Measurements from ENCODE around the gene INSR. TPM values are rescaled to one million over a fixed set of nuclear protein-coding genes. Genes with fewer than 3 reads are reported as not detected.

The INSR gene
- total RNA-seq, 1 donor from 2014 or later, result 27.3 TPM

DNA sequence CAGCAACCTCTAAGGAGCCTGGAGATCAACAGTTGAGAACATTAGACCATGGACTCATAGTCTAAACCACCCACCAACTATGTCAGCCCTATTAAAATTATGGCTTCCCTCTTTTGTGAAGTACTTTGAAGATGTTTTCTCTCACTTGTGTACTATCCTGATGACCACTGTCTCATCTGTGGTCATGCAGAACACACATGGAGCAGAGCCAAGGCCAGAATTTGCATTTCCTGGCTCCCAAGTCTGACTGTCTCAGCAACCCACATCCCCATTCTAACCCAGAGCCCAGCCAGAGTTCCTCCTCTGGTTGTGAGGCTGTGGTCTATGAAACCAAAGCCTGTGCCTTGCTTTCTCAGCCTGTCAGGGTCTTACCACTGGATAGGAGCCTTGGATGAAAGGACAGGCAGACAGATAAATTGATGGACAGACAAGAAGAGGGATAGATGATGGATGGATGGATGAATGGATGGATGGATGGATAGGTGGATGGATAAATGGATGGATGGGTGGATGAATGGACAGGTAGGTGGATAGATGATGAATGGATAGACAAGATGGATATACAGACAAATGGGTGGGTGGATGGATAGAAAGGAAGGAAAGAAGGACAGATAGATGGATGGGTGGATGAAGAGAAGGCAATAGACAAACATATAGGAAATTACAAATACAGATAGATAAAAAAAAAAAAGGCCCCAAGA is 189.3 kb downstream of the INSR start:
- Mint-ChIP-seq H3K9me3 (ENCODE audit: unreplicated experiment) (no peaks in the 10 kb centered on the region), H3K27ac (ENCODE audit: unreplicated experiment) (no peak overlapping the region), H3K27me3 (ENCODE audit: unreplicated experiment) (no peaks in the 10 kb centered on the region), H3K36me3 (ENCODE audit: unreplicated experiment) (no peaks in the 10 kb centered on the region), H3K4me3 (ENCODE audit: unreplicated experiment) (no peak overlapping the region), H3K4me1 (ENCODE audit: unreplicated experiment) (no peaks in the 10 kb centered on the region)
- no peak for DNase-seq (ENCODE audit: extremely low spot score, unreplicated experiment)
- TF ChIP-seq, protein P1, sequence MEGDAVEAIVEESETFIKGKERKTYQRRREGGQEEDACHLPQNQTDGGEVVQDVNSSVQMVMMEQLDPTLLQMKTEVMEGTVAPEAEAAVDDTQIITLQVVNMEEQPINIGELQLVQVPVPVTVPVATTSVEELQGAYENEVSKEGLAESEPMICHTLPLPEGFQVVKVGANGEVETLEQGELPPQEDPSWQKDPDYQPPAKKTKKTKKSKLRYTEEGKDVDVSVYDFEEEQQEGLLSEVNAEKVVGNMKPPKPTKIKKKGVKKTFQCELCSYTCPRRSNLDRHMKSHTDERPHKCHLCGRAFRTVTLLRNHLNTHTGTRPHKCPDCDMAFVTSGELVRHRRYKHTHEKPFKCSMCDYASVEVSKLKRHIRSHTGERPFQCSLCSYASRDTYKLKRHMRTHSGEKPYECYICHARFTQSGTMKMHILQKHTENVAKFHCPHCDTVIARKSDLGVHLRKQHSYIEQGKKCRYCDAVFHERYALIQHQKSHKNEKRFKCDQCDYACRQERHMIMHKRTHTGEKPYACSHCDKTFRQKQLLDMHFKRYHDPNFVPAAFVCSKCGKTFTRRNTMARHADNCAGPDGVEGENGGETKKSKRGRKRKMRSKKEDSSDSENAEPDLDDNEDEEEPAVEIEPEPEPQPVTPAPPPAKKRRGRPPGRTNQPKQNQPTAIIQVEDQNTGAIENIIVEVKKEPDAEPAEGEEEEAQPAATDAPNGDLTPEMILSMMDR (IDR thresholded peaks at IDR 0.05), result no peak

GRCh38 chr19:7101498-7102253 is 192.5 kb downstream of the INSR start:
- Mint-ChIP-seq H3K9me3 (ENCODE audit: unreplicated experiment) (peaks cover 12% of the 10 kb centered on the region), H3K4me1 (ENCODE audit: unreplicated experiment) (peaks cover 10% of the 10 kb centered on the region), H3K36me3 (ENCODE audit: unreplicated experiment) (peaks cover 3% of the 10 kb centered on the region), H3K27ac (ENCODE audit: unreplicated experiment) (no peak overlapping the region), H3K27me3 (ENCODE audit: unreplicated experiment) (no peaks in the 10 kb centered on the region), H3K4me3 (ENCODE audit: unreplicated experiment) (no peak overlapping the region)
- DNase-seq (ENCODE audit: extremely low spot score, unreplicated experiment), result no peak
- TF ChIP-seq, protein P1 (IDR thresholded peaks at IDR 0.05), result no peak

DNA sequence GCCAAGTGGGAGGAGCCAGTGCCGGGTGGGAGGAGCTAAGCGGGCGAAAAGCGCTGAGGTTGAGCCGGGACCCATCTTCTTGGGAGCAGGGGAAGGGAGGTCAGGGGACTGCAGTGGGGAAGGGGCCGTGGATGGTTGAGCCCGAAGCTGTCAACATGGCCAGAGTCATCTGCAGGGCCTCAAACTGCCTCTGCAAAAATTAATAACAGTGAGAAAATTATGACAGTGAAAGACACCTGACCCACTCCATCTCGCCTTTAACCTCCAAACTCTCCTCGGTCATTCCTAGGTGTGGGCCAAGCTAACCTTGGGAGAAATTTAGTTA is 194.7 kb downstream of the INSR start:
- Mint-ChIP-seq H3K27ac (ENCODE audit: unreplicated experiment) (peak overlapping the region; percentile 99), H3K9me3 (ENCODE audit: unreplicated experiment) (peaks cover 24% of the 10 kb centered on the region), H3K4me3 (ENCODE audit: unreplicated experiment) (peak overlapping the region; percentile 87), H3K4me1 (ENCODE audit: unreplicated experiment) (peaks cover 10% of the 10 kb centered on the region), H3K27me3 (ENCODE audit: unreplicated experiment) (no peaks in the 10 kb centered on the region), H3K36me3 (ENCODE audit: unreplicated experiment) (peaks cover 10% of the 10 kb centered on the region)
- no peak for DNase-seq (ENCODE audit: extremely low spot score, unreplicated experiment)
- TF ChIP-seq, protein P1 (IDR thresholded peaks at IDR 0.05), result no peak

GRCh38 chr19:7098701-7099596 is 195.3 kb downstream of the INSR start:
- peaks cover 10% of the 10 kb centered on the region for H3K36me3 Mint-ChIP-seq (ENCODE audit: unreplicated experiment)

More at GRCh38 chr19:7098701-7099596, 195.3 kb downstream of the INSR start:
- Mint-ChIP-seq H3K4me3 (ENCODE audit: unreplicated experiment) (peak overlapping the region; percentile 87), H3K9me3 (ENCODE audit: unreplicated experiment) (peaks cover 24% of the 10 kb centered on the region), H3K4me1 (ENCODE audit: unreplicated experiment) (peaks cover 10% of the 10 kb centered on the region), H3K27me3 (ENCODE audit: unreplicated experiment) (no peaks in the 10 kb centered on the region), H3K27ac (ENCODE audit: unreplicated experiment) (peak overlapping the region; percentile 99)
- DNase-seq (ENCODE audit: extremely low spot score, unreplicated experiment), result peak; percentile 97
- TF ChIP-seq, protein P1 (IDR thresholded peaks at IDR 0.05), result no peak

All from osteocyte (in vitro differentiated cells).